Measurements from ENCODE around the gene FOXF2.

The FOXF2 gene

GRCh38 chr6:1379017-1379787 is 10.2 kb upstream of the FOXF2 start:
- no peak for DNase-seq

- DNase-seq, result no peak
Observed at GRCh38 chr6:1379788-1380147, 9.6 kb upstream of the FOXF2 start.

GRCh38 chr6:1380625-1381427 is 8.6 kb upstream of the FOXF2 start:
- no peak for DNase-seq

- DNase-seq, result peak; percentile 32 to 71
Observed at GRCh38 chr6:1381481-1382330, 7.7 kb upstream of the FOXF2 start.

GRCh38 chr6:1382331-1382882 is 7.0 kb upstream of the FOXF2 start:
- DNase-seq, result no peak

- no peak for DNase-seq
Observed at GRCh38 chr6:1382883-1383728, 6.3 kb upstream of the FOXF2 start.

GRCh38 chr6:1383729-1384548 is 5.4 kb upstream of the FOXF2 start:
- no peak for DNase-seq

- no peak for DNase-seq
Observed at GRCh38 chr6:1384549-1385128, 4.7 kb upstream of the FOXF2 start.

GRCh38 chr6:1385129-1386037 is 4.0 kb upstream of the FOXF2 start:
- no peak for DNase-seq

GRCh38 chr6:1386038-1386709 is 3.2 kb upstream of the FOXF2 start:
- no peak for DNase-seq

GRCh38 chr6:1387538-1387875 is 1.9 kb upstream of the FOXF2 start:
- DNase-seq, result no peak

- no peak for DNase-seq
Observed at GRCh38 chr6:1387876-1388629, 1.3 kb upstream of the FOXF2 start.

- no peak for DNase-seq
Observed at GRCh38 chr6:1388630-1389368, 577 bp upstream of the FOXF2 start.

- DNase-seq, result no peak
Observed at GRCh38 chr6:1390133-1390945, 963 bp downstream of the FOXF2 start.

- no peak for DNase-seq
Observed at GRCh38 chr6:1390946-1391799, 1.8 kb downstream of the FOXF2 start.

GRCh38 chr6:1391800-1392309 is 2.5 kb downstream of the FOXF2 start:
- DNase-seq, result no peak
